ENCODE results near the gene GADL1.

DNA sequence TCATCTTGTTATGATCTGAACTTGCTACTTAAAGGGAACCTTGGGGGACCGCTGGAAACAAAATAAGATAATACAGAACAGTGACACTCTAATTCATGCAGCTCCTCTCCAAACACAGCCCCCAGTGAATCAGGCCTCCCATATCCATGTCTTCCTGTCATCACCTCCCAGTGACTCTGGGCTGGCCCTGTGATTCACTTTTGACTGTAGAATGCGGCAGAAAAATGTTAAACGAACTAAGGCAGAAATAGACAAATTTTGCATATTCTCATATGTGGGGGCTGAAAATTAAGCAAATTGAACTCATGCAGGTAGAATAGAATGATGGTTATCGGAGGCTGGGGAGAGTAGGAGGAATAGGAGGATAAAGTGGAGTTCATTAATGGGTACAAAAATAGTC, 20.2 kb upstream of the GADL1 start:
- TF ChIP-seq L3MBTL2 (conservative IDR thresholded peaks at IDR 0.05) (no peak), HDGF (IDR thresholded peaks at IDR 0.05; ENCODE audit: borderline replicate concordance) (no peak), ARNT (IDR thresholded peaks at IDR 0.05) (no peak), FOXK2 (IDR thresholded peaks at IDR 0.05) (no peak), SP1 (IDR thresholded peaks at IDR 0.05) (no peak)
